GM23338 (cell line): ENCODE measurements around the gene ATP4B. TPM values are rescaled to one million over a fixed set of nuclear protein-coding genes. Genes with fewer than 3 reads are reported as not detected.

ENCODE experiments used
- ATAC-seq: fragments of 200-7000 bp; cut with Tn5 transposase; 3 replicates; pipeline ENCODE4 v1.9.1; 2020
- DNase-seq: peaks from one replicate; pipeline ENCODE4 v3.0.0-alpha.2; 2015; ENCODE audit warnings: low spot score
- H2AFZ ChIP-seq: fragments of 200-600 bp; sonication (generic); 2 replicates; pipeline ENCODE4 v1.8.0; 2016; ENCODE audit warnings: antibody characterized with exemption, mild to moderate bottlenecking, moderate library complexity
- H3F3A ChIP-seq: fragments of 200-600 bp; sonication (generic); replicated peaks from 2 replicates; pipeline ENCODE4 v1.8.0; 2017; ENCODE audit warnings: antibody characterized with exemption, mixed run types, low read depth
- H3K27ac ChIP-seq: fragments of 200-600 bp; sonication (generic); 2 replicates; pipeline ENCODE4 v1.6.1; 2016; ENCODE audit warnings: low read depth
- H3K27me3 ChIP-seq: fragments of 200-600 bp; sonication (generic); 2 replicates; pipeline ENCODE4 v1.8.0; 2016; ENCODE audit warnings: mild to moderate bottlenecking, mixed run types, moderate library complexity; ENCODE audit not compliant: insufficient read depth
- H3K36me3 ChIP-seq: fragments of 200-600 bp; sonication (generic); 2 replicates; pipeline ENCODE4 v1.8.0; 2016; ENCODE audit warnings: mild to moderate bottlenecking; ENCODE audit not compliant: insufficient read depth
- H3K4me1 ChIP-seq: fragments of 200-600 bp; sonication (generic); 2 replicates; pipeline ENCODE4 v1.8.0; 2016; ENCODE audit warnings: mild to moderate bottlenecking, moderate library complexity; ENCODE audit not compliant: insufficient read depth
- H3K4me2 ChIP-seq: fragments of 200-600 bp; sonication (generic); 2 replicates; pipeline ENCODE4 v1.7.1; 2017; ENCODE audit warnings: mixed run types
- H3K4me3 ChIP-seq: fragments of 200-600 bp; sonication (generic); 2 replicates; pipeline ENCODE4 v1.6.1; 2016; ENCODE audit warnings: mixed run types
- H3K79me2 ChIP-seq: fragments of 200-600 bp; sonication (generic); replicated peaks from 2 replicates; pipeline ENCODE4 v1.8.0; 2017; ENCODE audit warnings: mild to moderate bottlenecking; ENCODE audit not compliant: insufficient read depth
- H3K9me2 ChIP-seq: fragments of 200-600 bp; sonication (generic); 2 replicates; pipeline ENCODE4 v1.8.0; 2017; ENCODE audit not compliant: insufficient read depth
- H4K20me1 ChIP-seq: fragments of 200-600 bp; sonication (generic); replicated peaks from 2 replicates; pipeline ENCODE4 v1.8.0; 2017; ENCODE audit warnings: mild to moderate bottlenecking; ENCODE audit not compliant: insufficient read depth
- H3K27ac Mint-ChIP-seq: 2 replicates; pipeline ENCODE4 v1.8.0; 2020; ENCODE audit warnings: inconsistent platforms, mild to moderate bottlenecking, moderate library complexity, mixed read lengths
- H3K27me3 Mint-ChIP-seq: 3 replicates; pipeline ENCODE4 v1.8.0; 2022; ENCODE audit warnings: low read depth, mild to moderate bottlenecking, moderate library complexity, mixed read lengths, inconsistent platforms; ENCODE audit not compliant: insufficient read depth, poor library complexity
- H3K36me3 Mint-ChIP-seq: 3 replicates; pipeline ENCODE4 v1.8.0; 2021; ENCODE audit warnings: low read depth, mild to moderate bottlenecking, inconsistent platforms, moderate library complexity, mixed read lengths
- H3K4me1 Mint-ChIP-seq: 3 replicates; pipeline ENCODE4 v1.8.0; 2020; ENCODE audit warnings: mild to moderate bottlenecking, inconsistent platforms, mixed read lengths
- H3K4me3 Mint-ChIP-seq: 3 replicates; pipeline ENCODE4 v1.8.0; 2021; ENCODE audit warnings: moderate library complexity, mild to moderate bottlenecking, inconsistent platforms, mixed read lengths
- H3K9me3 Mint-ChIP-seq: 3 replicates; pipeline ENCODE4 v1.8.0; 2020; ENCODE audit warnings: moderate library complexity, mild to moderate bottlenecking, inconsistent platforms, mixed read lengths
- ETS1 ChIP-seq: IDR thresholded peaks from 2 replicates; pipeline ENCODE4 v1.6.1; 2016; ENCODE audit warnings: antibody characterized with exemption
- JUNB ChIP-seq: IDR thresholded peaks from one replicate; pipeline ENCODE4 v1.6.1; 2016; ENCODE audit warnings: antibody characterized with exemption; ENCODE audit not compliant: unreplicated experiment
- NANOG ChIP-seq: IDR thresholded peaks from 2 replicates; pipeline ENCODE4 v1.6.1; 2016; ENCODE audit warnings: antibody characterized with exemption, borderline replicate concordance
- REST ChIP-seq: IDR thresholded peaks from one replicate; pipeline ENCODE4 v1.6.1; 2018; ENCODE audit warnings: antibody characterized with exemption; ENCODE audit not compliant: unreplicated experiment
- STAT1 ChIP-seq: IDR thresholded peaks from one replicate; pipeline ENCODE4 v1.6.1; 2016; ENCODE audit warnings: antibody characterized with exemption; ENCODE audit not compliant: unreplicated experiment
- polyA plus RNA-seq: library from polyadenylated mRNA; unstranded; fragments of >200 nt; fragmentation: Nextera tagmentation; extraction: Ambion mirVana; gene quantifications from 2 replicates; pipeline ENCODE4 v1.2.1, GENCODE V29; 2016
- total RNA-seq: library from RNA; depleted of rRNA; stranded (reverse); fragments of >200 nt; shearing (Covaris generic); gene quantifications from 2 replicates; pipeline ENCODE4 v1.2.3, GENCODE V29; 2014

Gene ATP4B
- total and polyA plus RNA-seq, 2 experiments from 2014 or later = not detected

GRCh38 chr13:113658836-113659235, 838 bp upstream of the ATP4B start:
- Mint-ChIP-seq H3K36me3 (no peaks in the 10 kb centered on the region), H3K27ac (no peak overlapping the region), H3K4me1 (peaks cover 4% of the 10 kb centered on the region), H3K4me3 (no peak overlapping the region), H3K27me3 (no peaks in the 10 kb centered on the region), H3K9me3 (no peaks in the 10 kb centered on the region; the same call in 2 of the 3 replicates)
- ATAC-seq = no peak
- Histone ChIP-seq H3K79me2 (no peaks in the 10 kb centered on the region), H4K20me1 (no peaks in the 10 kb centered on the region), H3K27ac (no peak overlapping the region), H3K4me1 (no peaks in the 10 kb centered on the region), H3K4me3 (no peak overlapping the region), H3K9me2 (no peaks in the 10 kb centered on the region), H3F3A (no peaks in the 10 kb centered on the region), H3K36me3 (no peaks in the 10 kb centered on the region), H3K4me2 (no peak overlapping the region), H2AFZ (no peak overlapping the region), H3K27me3 (no peaks in the 10 kb centered on the region)
- no peak for TF ChIP-seq REST
- no peak for DNase-seq

GRCh38 chr13:113656831-113657671, 947 bp downstream of the ATP4B start:
- TF ChIP-seq STAT1 (no peak), ETS1 (no peak), NANOG (no peak), JUNB (no peak)
- Mint-ChIP-seq H3K9me3 (no peaks in the 10 kb centered on the region; the same call in 2 of the 3 replicates), H3K4me3 (no peak overlapping the region), H3K27ac (no peak overlapping the region), H3K4me1 (peaks cover 9% of the 10 kb centered on the region), H3K27me3 (no peaks in the 10 kb centered on the region), H3K36me3 (no peaks in the 10 kb centered on the region)
- DNase-seq = no peak
- no peak overlapping the region for H2AFZ ChIP-seq
- H3K4me3 ChIP-seq = no peak overlapping the region
- no peaks in the 10 kb centered on the region for H3K9me2 ChIP-seq
- H4K20me1 ChIP-seq = no peaks in the 10 kb centered on the region
- H3K4me1 ChIP-seq = no peaks in the 10 kb centered on the region
- no peaks in the 10 kb centered on the region for H3K79me2 ChIP-seq
- ATAC-seq = 0 out of 3 replicates have a peak, but pooled peaks have one; percentile 17
- H3K4me2 ChIP-seq = no peak overlapping the region
- no peaks in the 10 kb centered on the region for H3F3A ChIP-seq
- H3K27ac ChIP-seq = no peak overlapping the region
- H3K36me3 ChIP-seq = no peaks in the 10 kb centered on the region
- no peaks in the 10 kb centered on the region for H3K27me3 ChIP-seq
